Panc1 (cell line): ENCODE results near the gene APBB2. TPM values are rescaled to one million over a fixed set of nuclear protein-coding genes. Genes with fewer than 3 reads are reported as not detected.

Experiments used
- ATAC-seq: fragments of 200-7000 bp; cut with Tn5 transposase; 2 replicates; pipeline ENCODE4 v1.9.1; 2020; ENCODE audit warnings: mild to moderate bottlenecking, moderate library complexity
- BruUV-seq: library from RNA; stranded (reverse); fragments of 400-500 nt; replicated peaks from 2 replicates; lab custom pipeline; 2021; lab: Mats Ljungman, UMichigan
- CTCF ChIA-PET: fragments of 300-600 bp; sonication (Branson Sonifier 250); formaldehyde crosslinking; loops from one replicate; lab custom pipeline; 2022; ENCODE audit warnings: antibody characterized with exemption; lab: Charles Lee
- POLR2A ChIA-PET: fragments of 300-600 bp; sonication (Branson Sonifier 250); formaldehyde crosslinking; loops from one replicate; lab custom pipeline; 2022; ENCODE audit warnings: antibody characterized with exemption; lab: Charles Lee
- DNase-seq: peaks from one replicate; pipeline ENCODE4 v3.0.0-alpha.2; 2010; ENCODE audit warnings: low read depth, low spot score
- H3K27ac ChIP-seq: 2 replicates; pipeline ENCODE4 v1.5.1; 2011; ENCODE audit warnings: mild to moderate bottlenecking, low read length, inconsistent platforms
- H3K27me3 ChIP-seq: fragments of 200-500 bp; sonication (Bioruptor generic); 2 replicates; pipeline ENCODE4 v1.6.0; 2014; ENCODE audit warnings: low read length, inconsistent platforms; ENCODE audit not compliant: control insufficient read depth, insufficient read depth
- H3K36me3 ChIP-seq: fragments of 200-500 bp; sonication (Bioruptor generic); 2 replicates; pipeline ENCODE4 v1.5.1; 2014; ENCODE audit warnings: inconsistent platforms, mild to moderate bottlenecking, low read length, moderate library complexity; ENCODE audit not compliant: control insufficient read depth, insufficient read depth
- H3K4me1 ChIP-seq: 2 replicates; pipeline ENCODE4 v1.5.1; 2011; ENCODE audit warnings: inconsistent platforms, mild to moderate bottlenecking, low read length, moderate library complexity; ENCODE audit not compliant: control insufficient read depth, insufficient read depth
- H3K4me3 ChIP-seq, 2 experiments: 2 replicates each; pipeline ENCODE4 v1.5.1; 2011 to 2012; ENCODE audit warnings: low read depth in 2 of 2, low read length in 2 of 2, mild to moderate bottlenecking in 2 of 2, inconsistent platforms in 1 of 2, moderate library complexity in 1 of 2
- H3K9me3 ChIP-seq: fragments of 200-500 bp; sonication (Bioruptor generic); 2 replicates; pipeline ENCODE4 v1.5.1; 2014; ENCODE audit warnings: low read depth, mild to moderate bottlenecking, inconsistent platforms, low read length, moderate library complexity; ENCODE audit not compliant: control insufficient read depth, insufficient read depth
- POLR2AphosphoS5 ChIP-seq: IDR thresholded peaks from 2 replicates; pipeline ENCODE4 v1.6.1; 2012; ENCODE audit warnings: mild to moderate bottlenecking, low read depth, low read length, moderate library complexity
- REST ChIP-seq, 2 experiments: IDR thresholded peaks; 2 replicates each; pipeline ENCODE4 v1.6.1; 2011 to 2012; ENCODE audit warnings: low read depth in 2 of 2, control low read depth in 1 of 2, low read length in 1 of 2, mild to moderate bottlenecking in 1 of 2, moderate library complexity in 1 of 2; ENCODE audit not compliant: insufficient read depth in 1 of 2
- SIN3A ChIP-seq: IDR thresholded peaks from 2 replicates; pipeline ENCODE4 v1.6.1; 2012; ENCODE audit warnings: low read depth, mild to moderate bottlenecking, low read length, moderate library complexity, borderline replicate concordance; ENCODE audit not compliant: insufficient read depth
- TCF7L2 ChIP-seq: IDR thresholded peaks from 2 replicates; pipeline ENCODE4 v1.6.1; 2011; ENCODE audit warnings: mild to moderate bottlenecking, low read depth, low read length, inconsistent platforms
- in situ Hi-C: cut with HindIII; loops from 2 replicates; pipeline ENCODE4 v1.10.0; 2016; ENCODE audit warnings: low sequenced_read_pairs, low pct_unique_long_range_greater_than_20kb
- intact Hi-C: fragments of 100-400 bp; cut with micrococcal nuclease; formaldehyde crosslinking; loops from one replicate; pipeline ENCODE4 v1.10.0; 2022; ENCODE audit not compliant: unreplicated experiment
- total RNA-seq: library from RNA; stranded (reverse); gene quantifications from one replicate; pipeline ENCODE4 v1.2.1, GENCODE V29; 2021; ENCODE audit not compliant: unreplicated experiment
- TF ChIP-seq, protein P1 (sequence below): fragments of 450-650 bp; IDR thresholded peaks from 2 replicates; pipeline ENCODE4 v1.5.1; 2017; ENCODE audit warnings: mild to moderate bottlenecking

APBB2 gene
- total RNA-seq, 1 experiment from 2014 or later = 27.1 TPM

DNA sequence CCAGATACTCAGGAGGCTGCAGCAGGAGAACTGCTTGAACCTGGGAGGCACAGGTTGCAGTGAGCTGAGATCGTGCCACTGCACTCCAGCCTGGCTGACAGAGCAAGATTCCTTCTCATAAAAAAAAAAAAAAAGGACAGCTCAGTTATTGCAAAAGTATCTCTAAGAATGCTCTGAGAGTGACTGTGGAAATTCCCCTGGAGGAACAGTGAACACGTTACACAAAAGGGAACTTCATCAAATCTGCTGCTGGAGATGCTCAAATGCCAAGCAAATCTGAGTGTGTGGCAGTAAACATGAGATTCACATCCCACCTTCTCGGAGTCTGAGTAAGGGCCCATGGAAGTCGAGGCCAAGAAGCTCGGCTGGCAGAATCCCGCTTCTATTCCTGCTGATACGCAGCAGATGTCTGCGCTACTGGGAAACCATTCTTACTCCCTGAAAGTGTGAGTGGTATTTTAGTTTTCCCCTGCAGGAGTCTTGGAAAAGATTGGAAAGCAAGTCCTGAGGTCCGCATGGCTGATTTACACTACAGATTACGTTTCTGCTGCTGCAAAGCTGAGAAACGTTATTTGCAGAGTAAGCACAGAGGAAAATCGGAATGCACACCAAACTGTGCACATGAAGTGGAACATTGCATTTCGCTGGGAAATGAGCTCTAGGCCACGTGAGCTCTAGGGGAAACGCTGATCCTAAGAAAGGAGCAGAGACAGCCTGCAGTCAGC is 301.7 kb downstream of the APBB2 start:
- Histone ChIP-seq H3K36me3 (no peaks in the 10 kb centered on the region), H3K9me3 (no peaks in the 10 kb centered on the region), H3K4me3 (no peak overlapping the region), H3K27ac (no peak overlapping the region), H3K27me3 (no peaks in the 10 kb centered on the region), H3K4me1 (peaks cover 17% of the 10 kb centered on the region)
- ATAC-seq = no peak
- no TSS peak for BruUV-seq
- POLR2A ChIA-PET = no interaction called here
- in situ Hi-C loops (no loop called here), intact Hi-C loops (no loop called here)
- TF ChIP-seq TCF7L2 = no peak
- TF ChIP-seq REST (IDR thresholded peaks at IDR 0.05; ENCODE audit: insufficient read depth in 1 of 2, low read depth in 2 of 2, low read length in 1 of 2) = no peak
- TF ChIP-seq POLR2AphosphoS5 = no peak
- TF ChIP-seq, protein P1, sequence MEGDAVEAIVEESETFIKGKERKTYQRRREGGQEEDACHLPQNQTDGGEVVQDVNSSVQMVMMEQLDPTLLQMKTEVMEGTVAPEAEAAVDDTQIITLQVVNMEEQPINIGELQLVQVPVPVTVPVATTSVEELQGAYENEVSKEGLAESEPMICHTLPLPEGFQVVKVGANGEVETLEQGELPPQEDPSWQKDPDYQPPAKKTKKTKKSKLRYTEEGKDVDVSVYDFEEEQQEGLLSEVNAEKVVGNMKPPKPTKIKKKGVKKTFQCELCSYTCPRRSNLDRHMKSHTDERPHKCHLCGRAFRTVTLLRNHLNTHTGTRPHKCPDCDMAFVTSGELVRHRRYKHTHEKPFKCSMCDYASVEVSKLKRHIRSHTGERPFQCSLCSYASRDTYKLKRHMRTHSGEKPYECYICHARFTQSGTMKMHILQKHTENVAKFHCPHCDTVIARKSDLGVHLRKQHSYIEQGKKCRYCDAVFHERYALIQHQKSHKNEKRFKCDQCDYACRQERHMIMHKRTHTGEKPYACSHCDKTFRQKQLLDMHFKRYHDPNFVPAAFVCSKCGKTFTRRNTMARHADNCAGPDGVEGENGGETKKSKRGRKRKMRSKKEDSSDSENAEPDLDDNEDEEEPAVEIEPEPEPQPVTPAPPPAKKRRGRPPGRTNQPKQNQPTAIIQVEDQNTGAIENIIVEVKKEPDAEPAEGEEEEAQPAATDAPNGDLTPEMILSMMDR = no peak
- DNase-seq = no peak
- CTCF ChIA-PET = no interaction called here

DNA sequence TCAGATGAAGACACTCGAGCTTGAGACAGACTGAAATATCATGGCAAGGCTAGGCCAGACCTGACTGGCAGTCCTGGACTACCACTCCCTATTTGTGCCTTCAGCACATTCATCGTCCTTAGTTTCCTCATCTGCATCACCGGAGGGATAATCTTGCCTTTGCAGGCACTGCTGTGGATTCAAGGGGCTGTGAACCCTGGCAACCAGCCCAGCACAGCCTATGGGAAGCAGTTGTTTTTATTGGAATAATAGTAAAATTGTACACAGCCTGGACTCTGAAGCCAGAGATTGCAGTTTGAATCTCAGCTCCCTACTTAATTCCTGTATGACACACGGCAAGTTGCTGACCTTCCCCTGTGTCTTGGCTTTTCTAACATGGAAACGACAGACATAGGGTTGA is 303.6 kb downstream of the APBB2 start:
- CTCF ChIA-PET = interaction anchor here (0.6 kb wide), 1 partner anchor 67 kb away, joined by 8 read pairs; no protein-coding TSS in a partner anchor
- POLR2A ChIA-PET = no interaction called here

More for the DNA sequence above, 303.6 kb downstream of the APBB2 start:
- DNase-seq = no peak
- ATAC-seq = no peak
- Histone ChIP-seq H3K4me1 (peaks cover 17% of the 10 kb centered on the region), H3K27me3 (no peaks in the 10 kb centered on the region), H3K36me3 (no peaks in the 10 kb centered on the region), H3K27ac (no peak overlapping the region), H3K9me3 (no peaks in the 10 kb centered on the region), H3K4me3 (no peak overlapping the region)
- intact Hi-C loops (no loop called here), in situ Hi-C loops (no loop called here)
- no peak for TF ChIP-seq SIN3A
- TF ChIP-seq, protein P1 = no peak
- no peak for TF ChIP-seq POLR2AphosphoS5
- no peak for TF ChIP-seq REST (IDR thresholded peaks at IDR 0.05; ENCODE audit: insufficient read depth in 1 of 2, low read depth in 2 of 2, low read length in 1 of 2)
- no peak for TF ChIP-seq TCF7L2
- BruUV-seq = no TSS peak
